Kidney (tissue), 14 donors: ENCODE data around the gene MED27. TPM values are rescaled to one million over a fixed set of nuclear protein-coding genes. Genes with fewer than 3 reads are reported as not detected.

ENCODE experiments used
- DNase-seq, 5 donors: peaks; one replicate each; pipeline ENCODE4 v3.0.0-alpha.2; 2013 to 2020
- FAIRE-seq: peaks from 2 replicates; lab custom pipeline; 2012; peaks lifted over from hg19 to GRCh38; lab: Jason Lieb, UNC
- H3K27ac ChIP-seq, 2 donors: one replicate each; pipeline ENCODE4 v1.7.0; 2013; ENCODE audit warnings: low read depth in 2 of 2, low read length in 2 of 2, inconsistent platforms in 1 of 2
- H3K27me3 ChIP-seq: one replicate; pipeline ENCODE4 v1.7.1; 2013; ENCODE audit warnings: low read length, inconsistent platforms; ENCODE audit not compliant: control insufficient read depth, insufficient read depth
- H3K36me3 ChIP-seq, 3 donors: one replicate each; pipeline versions ENCODE4 v1.7.0 to v1.7.1; 2013; ENCODE audit warnings: low read length in 3 of 3, control low read depth in 1 of 3, inconsistent platforms in 1 of 3; ENCODE audit not compliant: insufficient read depth in 3 of 3, control insufficient read depth in 2 of 3
- H3K4me1 ChIP-seq, 3 donors: one replicate each; pipeline versions ENCODE4 v1.7.0 to v1.7.1; 2013; ENCODE audit warnings: low read length in 3 of 3, inconsistent platforms in 1 of 3, low read depth in 1 of 3; ENCODE audit not compliant: control insufficient read depth in 2 of 3, insufficient read depth in 2 of 3
- H3K4me3 ChIP-seq, 3 donors: one replicate each; pipeline versions ENCODE4 v1.7.0 to v1.8.1; 2013; ENCODE audit warnings: low read length in 3 of 3, control low read depth in 1 of 3, inconsistent platforms in 1 of 3
- H3K9ac ChIP-seq, 3 donors: one replicate each; pipeline versions ENCODE4 v1.7.0 to v1.7.1; 2013; ENCODE audit warnings: low read length in 3 of 3, control low read depth in 1 of 3, inconsistent platforms in 1 of 3
- H3K9me3 ChIP-seq, 3 donors: one replicate each; pipeline versions ENCODE4 v1.7.0 to v1.7.1; 2013; ENCODE audit warnings: low read length in 3 of 3, control low read depth in 1 of 3, inconsistent platforms in 1 of 3; ENCODE audit not compliant: control insufficient read depth in 2 of 3, insufficient read depth in 1 of 3
- CTCF ChIP-seq: IDR thresholded peaks from 3 replicates; pipeline ENCODE4 v1.5.1; 2012; ENCODE audit warnings: mild to moderate bottlenecking, moderate library complexity, borderline replicate concordance; ENCODE audit not compliant: insufficient read depth; ENCODE audit errors: extremely low read depth
- intact Hi-C: fragments of 100-400 bp; cut with DNase I; formaldehyde crosslinking; loops from one replicate; pipeline ENCODE4 v1.11.1; 2022
- polyA plus RNA-seq: library from polyadenylated mRNA; stranded (reverse); fragments of 350-450 nt; fragmentation: Illumina TruSeq; extraction: RNeasy Lipid Tissue Mini Kit (QIAGEN cat#74804); gene quantifications from one replicate; pipeline ENCODE4 v1.2.3, GENCODE V29; 2014; ENCODE audit warnings: low read depth, low replicate concordance; ENCODE audit not compliant: insufficient read depth
- total RNA-seq: library from RNA; stranded (reverse); fragmentation: NEBNext Ultra II Directional; extraction: Animal tissue kit (Norgen Biotek cat#: 25700); gene quantifications from one replicate; pipeline ENCODE4 v1.2.1, GENCODE V29; 2021
- donor health status: control.
- donor health status: control.
- donor health status: control.
- donor health status: control.
- donor health status: control.
- donor health status: DM: yes; HTN: yes; CAD: no.
- donor health status: Normal renal cell carcinoma (clear cell type).

The MED27 gene
- total and polyA plus RNA-seq, 2 donors from 2014 or later, result 15.9 to 23.1 TPM

GRCh38 chr9:132074736-132075135, 4.9 kb downstream of the MED27 start:
- no peak overlapping the region for H3K9ac ChIP-seq
- no peak for DNase-seq
- TF ChIP-seq CTCF, result no peak
- H3K9me3 ChIP-seq, result no peaks in the 10 kb centered on the region
- H3K27me3 ChIP-seq, result no peaks in the 10 kb centered on the region
- no peak for FAIRE-seq
- H3K36me3 ChIP-seq, result peaks cover 4 to 13% (median 12%) of the 10 kb centered on the region in 3 donors
- intact Hi-C loops, result no loop called here
- no peak overlapping the region for H3K4me3 ChIP-seq
- H3K27ac ChIP-seq, result no peak overlapping the region
- peaks cover 0 to 12% (median 11%) of the 10 kb centered on the region in 3 donors for H3K4me1 ChIP-seq

GRCh38 chr9:132071847-132072507, 7.7 kb downstream of the MED27 start:
- FAIRE-seq (no peak), DNase-seq (no peak)
- Histone ChIP-seq H3K4me1 (peaks cover 0 to 2% (median 0%) of the 10 kb centered on the region in 3 donors), H3K4me3 (no peak overlapping the region), H3K36me3 (peaks cover 4 to 13% (median 8%) of the 10 kb centered on the region in 3 donors), H3K9ac (no peak overlapping the region), H3K27ac (no peak overlapping the region), H3K9me3 (no peaks in the 10 kb centered on the region), H3K27me3 (no peaks in the 10 kb centered on the region)
- no peak for TF ChIP-seq CTCF
- intact Hi-C loops, result no loop called here

GRCh38 chr9:132069046-132069898, 10.4 kb downstream of the MED27 start:
- intact Hi-C loops, result no loop called here
- Histone ChIP-seq H3K4me1 (peaks cover 0 to 2% (median 0%) of the 10 kb centered on the region in 3 donors), H3K27ac (no peak overlapping the region), H3K9ac (no peak overlapping the region), H3K27me3 (no peaks in the 10 kb centered on the region), H3K36me3 (peaks cover 0 to 6% (median 4%) of the 10 kb centered on the region in 3 donors), H3K9me3 (no peaks in the 10 kb centered on the region), H3K4me3 (no peak overlapping the region)
- DNase-seq (no peak), FAIRE-seq (no peak)
- no peak for TF ChIP-seq CTCF
